RWPE2 (cell line): ENCODE data around the gene LONP1.
"Not testable (repeated sequence)": the region's sequence is repeated elsewhere in the genome, so short reads cannot be mapped to it uniquely, and the experiment has no call there.

Experiments
- ATAC-seq: fragments of 200-7000 bp; cut with Tn5 transposase; 3 replicates; pipeline ENCODE4 v1.9.1; 2021; ENCODE audit warnings: low read depth
- DNase-seq: peaks from one replicate; pipeline ENCODE4 v3.0.0-alpha.2; 2020; ENCODE audit warnings: low spot score
- H3K27ac ChIP-seq: fragments of 450-650 bp; 2 replicates; pipeline ENCODE4 v1.5.1; 2017; ENCODE audit warnings: mild to moderate bottlenecking; ENCODE audit not compliant: poor library complexity, severe bottlenecking
- H3K27me3 ChIP-seq: fragments of 250-450 bp; sonication (Bioruptor Pico); 2 replicates; pipeline ENCODE4 v1.5.1; 2021; ENCODE audit warnings: mild to moderate bottlenecking, moderate library complexity; ENCODE audit not compliant: insufficient read depth, poor library complexity, severe bottlenecking
- H3K36me3 ChIP-seq: fragments of 250-450 bp; sonication (Bioruptor Pico); 2 replicates; pipeline ENCODE4 v1.5.1; 2020; ENCODE audit warnings: low read depth, mild to moderate bottlenecking, moderate library complexity
- H3K4me1 ChIP-seq: fragments of 250-450 bp; sonication (Bioruptor Pico); 2 replicates; pipeline ENCODE4 v1.5.1; 2021; ENCODE audit warnings: mild to moderate bottlenecking, moderate library complexity; ENCODE audit not compliant: insufficient read depth, poor library complexity, severe bottlenecking
- H3K4me3 ChIP-seq: fragments of 250-450 bp; sonication (Bioruptor Pico); 2 replicates; pipeline ENCODE4 v1.5.1; 2021; ENCODE audit warnings: mild to moderate bottlenecking, moderate library complexity; ENCODE audit not compliant: severe bottlenecking
- H3K9me3 ChIP-seq: fragments of 250-450 bp; sonication (Bioruptor Pico); 2 replicates; pipeline ENCODE4 v1.5.1; 2021; ENCODE audit warnings: mild to moderate bottlenecking, moderate library complexity; ENCODE audit not compliant: severe bottlenecking
- TF ChIP-seq, protein P1 (sequence below): fragments of 450-650 bp; IDR thresholded peaks from one replicate; pipeline ENCODE4 v1.5.1; 2017; ENCODE audit warnings: mild to moderate bottlenecking, moderate library complexity; ENCODE audit not compliant: poor library complexity, severe bottlenecking

Gene LONP1

DNA sequence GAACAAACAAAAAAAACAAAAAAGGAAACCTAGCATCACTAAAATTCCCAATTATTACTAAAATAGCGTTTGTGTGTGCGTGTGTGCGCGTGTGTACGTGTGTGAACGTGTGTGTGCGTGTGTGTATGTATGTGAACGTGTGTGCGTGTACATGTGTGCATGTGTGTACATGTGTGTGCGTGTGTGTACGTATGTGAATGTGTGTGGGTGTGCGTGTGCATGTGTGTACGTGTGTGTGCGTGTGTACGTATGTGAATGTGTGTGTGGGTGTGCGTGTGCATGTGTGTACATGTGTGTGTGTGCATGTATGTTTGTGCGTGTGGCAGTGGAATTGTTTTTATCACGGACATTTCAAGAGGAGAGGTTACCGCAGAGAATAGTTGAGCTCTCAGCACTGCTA is 22.1 kb upstream of the LONP1 start:
- H3K4me1 ChIP-seq, result no peaks in the 10 kb centered on the region
- DNase-seq (no peak), ATAC-seq (no peak)
- H3K27ac ChIP-seq, result no peak overlapping the region
- H3K4me3 ChIP-seq, result no peak overlapping the region
- H3K27me3 ChIP-seq, result no peaks in the 10 kb centered on the region
- H3K36me3 ChIP-seq, result no peaks in the 10 kb centered on the region
- TF ChIP-seq, protein P1, sequence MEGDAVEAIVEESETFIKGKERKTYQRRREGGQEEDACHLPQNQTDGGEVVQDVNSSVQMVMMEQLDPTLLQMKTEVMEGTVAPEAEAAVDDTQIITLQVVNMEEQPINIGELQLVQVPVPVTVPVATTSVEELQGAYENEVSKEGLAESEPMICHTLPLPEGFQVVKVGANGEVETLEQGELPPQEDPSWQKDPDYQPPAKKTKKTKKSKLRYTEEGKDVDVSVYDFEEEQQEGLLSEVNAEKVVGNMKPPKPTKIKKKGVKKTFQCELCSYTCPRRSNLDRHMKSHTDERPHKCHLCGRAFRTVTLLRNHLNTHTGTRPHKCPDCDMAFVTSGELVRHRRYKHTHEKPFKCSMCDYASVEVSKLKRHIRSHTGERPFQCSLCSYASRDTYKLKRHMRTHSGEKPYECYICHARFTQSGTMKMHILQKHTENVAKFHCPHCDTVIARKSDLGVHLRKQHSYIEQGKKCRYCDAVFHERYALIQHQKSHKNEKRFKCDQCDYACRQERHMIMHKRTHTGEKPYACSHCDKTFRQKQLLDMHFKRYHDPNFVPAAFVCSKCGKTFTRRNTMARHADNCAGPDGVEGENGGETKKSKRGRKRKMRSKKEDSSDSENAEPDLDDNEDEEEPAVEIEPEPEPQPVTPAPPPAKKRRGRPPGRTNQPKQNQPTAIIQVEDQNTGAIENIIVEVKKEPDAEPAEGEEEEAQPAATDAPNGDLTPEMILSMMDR, result no peak
- H3K9me3 ChIP-seq, result no peaks in the 10 kb centered on the region

DNA sequence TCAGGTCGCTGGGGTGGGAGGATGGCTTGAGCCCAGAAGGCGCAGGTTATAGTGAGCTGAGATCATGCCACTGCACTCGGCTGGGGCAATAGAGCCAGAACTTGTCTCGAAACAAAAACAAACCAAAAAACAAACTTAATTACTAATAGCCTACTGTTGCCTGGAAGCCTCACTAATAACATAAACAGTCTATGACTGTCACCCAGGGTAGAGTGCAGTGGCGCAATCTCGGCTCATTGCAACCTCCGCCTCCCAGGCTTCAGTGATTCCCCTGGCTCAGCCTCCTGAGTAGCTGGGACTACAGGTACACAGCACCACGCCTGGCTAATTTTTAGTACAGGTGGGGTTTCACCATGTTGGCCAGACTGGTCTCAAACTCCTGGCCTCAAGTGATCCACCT is 18.5 kb upstream of the LONP1 start:
- no peak overlapping the region for H3K4me3 ChIP-seq
- H3K36me3 ChIP-seq, result no peaks in the 10 kb centered on the region
- no peaks in the 10 kb centered on the region for H3K9me3 ChIP-seq
- no peaks in the 10 kb centered on the region for H3K27me3 ChIP-seq
- no peak overlapping the region for H3K27ac ChIP-seq
- DNase-seq (no peak), ATAC-seq (no peak)
- H3K4me1 ChIP-seq, result no peaks in the 10 kb centered on the region
- TF ChIP-seq, protein P1, result no peak

DNA sequence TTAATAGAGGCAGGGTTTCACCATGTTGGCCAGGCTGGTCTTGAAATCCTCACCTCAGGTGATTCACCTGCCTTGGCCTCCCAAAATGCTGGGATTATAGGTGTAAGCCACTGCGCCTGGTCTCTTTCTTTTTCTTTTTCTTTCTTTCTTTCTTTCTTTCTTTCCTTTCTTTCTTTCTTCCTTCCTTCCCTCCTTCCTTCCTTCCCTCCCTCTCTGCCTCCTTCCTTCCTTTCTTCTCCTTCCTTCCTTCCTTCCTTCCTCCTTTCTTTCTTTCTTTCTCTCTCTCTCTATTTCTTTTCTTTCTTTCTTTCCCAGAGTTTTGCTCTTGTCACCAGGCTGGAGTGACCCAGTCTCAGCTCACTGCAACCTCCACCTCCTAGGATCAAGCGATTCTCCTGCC is 13.2 kb upstream of the LONP1 start:
- H3K36me3 ChIP-seq, H3K9me3 ChIP-seq, H3K27me3 ChIP-seq, H3K4me1 ChIP-seq, ATAC-seq, H3K4me3 ChIP-seq, H3K27ac ChIP-seq, DNase-seq: not testable (repeated sequence)

DNA sequence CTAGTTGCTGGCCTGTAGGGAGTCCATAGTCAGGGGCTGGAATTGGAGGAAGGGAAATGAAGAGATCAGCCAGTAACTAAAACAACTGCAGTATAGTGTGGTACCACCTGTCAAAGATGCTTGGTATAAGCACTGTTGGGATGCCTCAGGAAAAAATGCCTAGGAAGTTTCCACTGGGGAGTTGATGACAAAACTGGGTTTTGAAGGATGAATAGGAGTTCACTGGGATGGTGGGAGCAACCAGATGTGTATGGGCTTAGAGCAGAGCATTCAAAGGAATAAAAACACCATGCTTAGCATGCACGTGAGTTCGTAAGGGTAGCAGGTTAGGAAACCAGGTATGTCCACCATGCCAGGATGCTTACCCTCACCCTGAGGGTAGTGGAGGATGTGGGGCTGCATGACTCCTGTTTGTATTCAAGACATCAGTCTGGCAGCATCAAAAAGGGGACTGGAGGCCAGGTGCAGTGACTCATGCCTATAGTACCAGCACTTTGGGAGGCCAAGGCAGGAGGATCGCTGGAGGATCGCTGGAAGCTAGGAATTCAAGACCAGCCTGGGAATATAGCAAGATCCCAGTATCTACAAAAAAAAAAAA is 7.6 kb upstream of the LONP1 start:
- H3K27me3 ChIP-seq, result no peaks in the 10 kb centered on the region
- ATAC-seq, result no peak
- TF ChIP-seq, protein P1, result no peak

DNA sequence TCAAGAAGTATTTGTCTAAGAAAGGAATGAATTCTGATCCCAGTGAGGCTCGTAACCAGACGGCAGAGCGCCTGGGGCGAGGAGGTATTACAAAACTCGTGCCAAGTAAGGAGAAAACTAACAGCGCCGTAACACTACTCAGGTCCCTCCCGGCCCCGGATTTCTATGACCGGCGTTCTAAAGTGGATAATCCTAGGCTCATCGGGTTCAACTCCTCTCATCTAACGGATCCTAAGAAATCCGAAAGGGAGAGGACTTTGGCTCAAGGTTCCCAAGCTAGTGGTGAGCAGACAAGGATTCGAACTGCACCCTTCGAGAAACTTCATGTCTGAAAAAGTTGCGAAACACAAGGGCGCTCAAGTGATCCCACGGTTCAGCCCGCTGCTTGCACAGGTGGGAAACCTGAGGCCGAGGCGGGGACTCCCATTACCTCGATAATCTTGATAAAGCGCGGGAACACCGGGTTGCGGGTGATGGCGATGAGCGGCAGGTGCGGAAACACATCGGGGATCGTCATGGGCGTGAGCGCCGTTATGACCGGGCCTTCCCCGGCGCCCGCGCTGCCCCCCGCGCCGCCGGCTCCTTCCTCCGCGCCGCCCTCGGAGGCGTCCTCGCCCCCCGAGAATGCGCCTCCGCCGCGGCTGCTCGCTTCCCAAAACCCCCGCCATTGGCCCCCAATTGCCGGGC is 529 bp downstream of the LONP1 start:
- no peak for ATAC-seq
- H3K27ac ChIP-seq, result peak overlapping the region; percentile 73
- H3K4me3 ChIP-seq, result peak overlapping the region; percentile 83
- peaks cover 28% of the 10 kb centered on the region for H3K36me3 ChIP-seq
- no peaks in the 10 kb centered on the region for H3K27me3 ChIP-seq
- H3K4me1 ChIP-seq, result peaks cover 2% of the 10 kb centered on the region
- no peak for DNase-seq
- TF ChIP-seq, protein P1, result no peak
- no peaks in the 10 kb centered on the region for H3K9me3 ChIP-seq

More for the DNA sequence above, 7.6 kb upstream of the LONP1 start:
- no peak for DNase-seq
- Histone ChIP-seq H3K27ac (no peak overlapping the region), H3K4me3 (no peak overlapping the region), H3K4me1 (no peaks in the 10 kb centered on the region), H3K36me3 (no peaks in the 10 kb centered on the region), H3K9me3 (no peaks in the 10 kb centered on the region)
